HG03442 (cell line): ENCODE results near the gene RIPK4.
"Not testable (repeated sequence)": the region's sequence is repeated elsewhere in the genome, so short reads cannot be mapped to it uniquely, and the experiment has no call there.

Experiments used
- ATAC-seq: cut with Tn5 transposase; IDR thresholded peaks from one replicate; pipeline ENCODE4 v1.9.1; 2021; ENCODE audit warnings: mild to moderate bottlenecking, moderate library complexity; ENCODE audit not compliant: unreplicated experiment

The RIPK4 gene

GRCh38 chr21:41698071-41698470 is 68.8 kb downstream of the RIPK4 start:
- ATAC-seq: no peak

- ATAC-seq: no peak
Observed at GRCh38 chr21:41695513-41695912, 71.3 kb downstream of the RIPK4 start.

- not testable (repeated sequence) for ATAC-seq
Observed at GRCh38 chr21:41694042-41694441, 72.8 kb downstream of the RIPK4 start.

GRCh38 chr21:41692185-41692565 is 74.7 kb downstream of the RIPK4 start:
- no peak for ATAC-seq

- no peak for ATAC-seq
Observed at GRCh38 chr21:41691205-41692184, 75.4 kb downstream of the RIPK4 start.
